Heart left ventricle (tissue), 16 donors: ENCODE measurements around the gene MEGF11. TPM values are rescaled to one million over a fixed set of nuclear protein-coding genes. Genes with fewer than 3 reads are reported as not detected.

Experiments used
- ATAC-seq, 4 donors: fragments of 200-7000 bp; cut with Tn5 transposase; one replicate each; pipeline ENCODE4 v1.9.1; 2020 to 2022; ENCODE audit warnings: moderate library complexity in 4 of 4, mild to moderate bottlenecking in 3 of 4, moderate number of reproducible peaks in 1 of 4
- DNase-seq, 5 donors: peaks; one replicate each; pipeline ENCODE4 v3.0.0-alpha.2; 2020
- H3K27ac ChIP-seq, 12 donors: fragments of 200-600 bp; sonication (generic) in 4 of 12; one replicate each; pipeline versions ENCODE4 v1.5.0 to v1.8.0; 2016 to 2022; ENCODE audit warnings: mild to moderate bottlenecking in 2 of 12
- H3K27me3 ChIP-seq, 9 donors: fragments of 200-600 bp; sonication (generic) in 2 of 9; one replicate each; pipeline versions ENCODE4 v1.5.1 to v1.8.0; 2016 to 2022; ENCODE audit warnings: mild to moderate bottlenecking in 3 of 9
- H3K36me3 ChIP-seq, 9 donors: fragments of 200-600 bp; sonication (generic) in 2 of 9; one replicate each; pipeline versions ENCODE4 v1.5.0 to v1.8.0; 2018 to 2022; ENCODE audit warnings: mild to moderate bottlenecking in 2 of 9
- H3K4me1 ChIP-seq, 12 donors: fragments of 200-600 bp; sonication (generic) in 4 of 12; one replicate each; pipeline versions ENCODE4 v1.5.0 to v1.8.0; 2016 to 2022; ENCODE audit warnings: mild to moderate bottlenecking in 3 of 12
- H3K4me3 ChIP-seq, 12 donors: fragments of 200-600 bp; sonication (generic) in 4 of 12; one replicate each; pipeline versions ENCODE4 v1.5.0 to v1.8.0; 2017 to 2022; ENCODE audit warnings: mild to moderate bottlenecking in 9 of 12, moderate library complexity in 4 of 12
- H3K9me3 ChIP-seq, 12 donors: fragments of 200-600 bp; sonication (generic) in 4 of 12; one replicate each; pipeline versions ENCODE4 v1.5.0 to v1.8.0; 2016 to 2022; ENCODE audit warnings: mild to moderate bottlenecking in 1 of 12
- CTCF ChIP-seq, 12 donors: fragments of 200-600 bp; sonication (generic) in 4 of 12; IDR thresholded peaks; one replicate each; pipeline versions ENCODE4 v1.5.0 to v1.8.0; 2018 to 2022; ENCODE audit warnings: antibody characterized with exemption in 12 of 12, mild to moderate bottlenecking in 5 of 12
- POLR2A ChIP-seq, 2 donors: fragments of 450-650 bp; IDR thresholded peaks; one replicate each; pipeline ENCODE4 v1.6.1; 2017; ENCODE audit warnings: antibody characterized with exemption in 2 of 2, mild to moderate bottlenecking in 2 of 2, moderate library complexity in 2 of 2
- WGBS, 4 donors: extraction: QIAGEN DNeasy Blood & Tissue Kit in 2 of 4; methylation state at CpG; one replicate each; pipeline versions ENCODE4 v1.1.5 to v1.1.7; 2013 to 2018; 5-methylcytosine and 5-hydroxymethylcytosine counted together
- intact Hi-C, 10 donors: fragments of 100-400 bp; cut with DNase I; formaldehyde crosslinking; loops; one replicate each; pipeline versions ENCODE4 v1.11.1 to v1.14.2; 2022
- polyA plus RNA-seq, 2 donors: library from polyadenylated mRNA; stranded (reverse); fragments of 200-250 nt; gene quantifications; one replicate each; pipeline ENCODE4 v1.2.3, GENCODE V29; 2013
- total RNA-seq, 9 donors: library from RNA; depleted of rRNA in 2 of 9; stranded (reverse); fragments of >200 nt in 2 of 9; fragmentation: NEBNext Ultra II Directional in 3 of 9; extraction: Animal tissue kit (Norgen Biotek cat#: 25700) in 3 of 9; gene quantifications; one replicate each; pipeline versions ENCODE4 v1.1.0 to v1.2.4, GENCODE V29; 2016 to 2023
- donor health status: ischemic (EF 13 %, LVEDD 7.1; RV severe dilation, severe dysfunction).
- donor health status: healthy with polysubstance abuse.
- donor health status: DM: no; HTN: yes; CAD: no.
- donor health status: DM: no; HTN: no; CAD: no.
- donor health status: ischemic (EF 25% LVEDD 6.9; RV normal size, moderate dysfunction).
- donor health status: ischemic (EF 25% LVEDD 5.7; RV mildly dilated, moderate dysfunction).
- donor health status: healthy.
- donor health status: DM: yes; HTN: yes; CAD: no.
- donor health status: ischemic (EF 35%, LVEDD 5.7; RV mildly dilated, moderate dysfunction).
- donor health status: nonischemic (EF 11% LVEDD 7.7; RV severe dilation, severe dysfunction).
- donor health status: DM: yes; HTN: yes; CAD: no.
- donor health status: PGD.
- donor health status: ischemic (EF 29% LVEDD 5.4; RV normal size, mild dysfunction).
- donor health status: nonischemic (EF 23%, LVEDD 6.1; RV moderate dilation, normal function).

MEGF11 gene
- total and polyA plus RNA-seq, 11 donors = 0.07 TPM; not detected in 10

DNA sequence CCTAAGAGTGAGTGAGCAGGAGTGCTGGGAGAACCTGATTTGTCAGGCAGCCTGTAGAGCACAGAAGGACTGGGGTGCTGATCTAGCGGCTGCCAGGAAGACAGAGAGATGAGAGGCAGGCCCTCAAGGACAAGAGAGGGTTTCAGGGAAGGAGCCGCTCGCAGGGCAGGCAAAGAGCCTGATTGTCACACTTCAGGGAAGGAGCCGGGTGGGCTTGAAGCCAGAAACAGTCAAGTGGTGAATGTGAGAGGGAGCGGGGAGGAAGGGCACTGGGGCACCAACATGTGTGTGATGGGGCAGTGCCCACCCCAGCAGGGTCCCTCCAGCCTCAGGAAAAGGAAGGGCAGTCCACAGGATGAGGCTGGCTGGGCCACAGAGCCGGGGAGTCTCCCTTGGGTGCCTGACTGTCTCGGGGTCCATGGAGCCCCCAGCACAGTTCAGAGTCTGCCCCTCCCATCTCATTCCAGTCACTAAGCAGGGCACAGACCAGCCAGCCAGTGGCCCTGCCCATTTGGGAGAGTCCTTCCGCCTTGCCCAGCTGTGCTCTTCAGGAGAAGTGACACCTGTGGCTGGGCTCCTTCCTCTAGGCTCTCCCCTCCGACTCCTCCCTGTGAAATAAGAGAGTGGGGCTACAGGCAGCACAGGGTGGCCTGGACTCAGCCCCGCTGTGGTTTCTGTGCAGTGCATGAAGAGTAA is 235.6 kb downstream of the MEGF11 start:
- H3K9me3 ChIP-seq = no peaks in the 10 kb centered on the region
- H3K27me3 ChIP-seq = peaks cover 0 to 14% (median 0%) of the 10 kb centered on the region in 9 donors
- H3K27ac ChIP-seq = no peak overlapping the region
- 76 to 82% (median 79%) methylated on average over 9 to 10 of the region's 10 CpGs for WGBS, 4 donors
- intact Hi-C loops = no loop called here
- no peak for DNase-seq
- no peaks in the 10 kb centered on the region for H3K4me1 ChIP-seq
- peak in 1 of 4 donors; percentile 28 for ATAC-seq
- no peak overlapping the region for H3K4me3 ChIP-seq
- no peaks in the 10 kb centered on the region for H3K36me3 ChIP-seq
- TF ChIP-seq POLR2A (IDR thresholded peaks at IDR 0.05) (no peak), CTCF (IDR thresholded peaks at IDR 0.05) (no peak)

DNA sequence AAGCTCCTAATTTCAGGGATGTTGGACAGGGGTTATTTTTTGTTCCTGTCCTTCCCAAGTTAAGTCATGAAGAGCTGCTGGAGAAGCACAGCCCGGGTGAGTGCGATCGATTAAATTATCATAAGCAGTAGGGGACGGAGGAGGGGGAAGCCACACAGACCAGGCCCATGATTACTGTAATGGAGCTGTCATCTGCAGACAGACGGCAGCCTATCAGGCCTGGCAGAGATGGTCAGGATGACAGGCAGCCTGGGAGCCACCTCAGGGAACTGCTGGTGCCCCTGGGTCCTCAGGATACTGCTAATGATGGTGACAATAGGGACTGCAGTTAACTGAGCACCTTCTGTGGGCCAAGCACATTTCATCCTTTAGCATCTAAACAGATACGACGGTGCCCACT is 236.6 kb downstream of the MEGF11 start:
- H3K9me3 ChIP-seq = no peaks in the 10 kb centered on the region
- H3K4me3 ChIP-seq = no peak overlapping the region
- H3K36me3 ChIP-seq = no peaks in the 10 kb centered on the region
- 63 to 73% (median 65%) methylated on average over 7 of the region's 7 CpGs for WGBS, 4 donors
- TF ChIP-seq POLR2A (IDR thresholded peaks at IDR 0.05) (no peak), CTCF (IDR thresholded peaks at IDR 0.05) (no peak)
- peaks cover 0 to 14% (median 0%) of the 10 kb centered on the region in 9 donors for H3K27me3 ChIP-seq
- DNase-seq = no peak
- intact Hi-C loops = no loop called here
- H3K4me1 ChIP-seq = no peaks in the 10 kb centered on the region
- ATAC-seq = no peak
- no peak overlapping the region for H3K27ac ChIP-seq

GRCh38 chr15:66016199-66016598 is 237.4 kb downstream of the MEGF11 start:
- 71 to 74% (median 72%) methylated on average over 5 of the region's 5 CpGs for WGBS, 4 donors
- no peak for ATAC-seq

More at GRCh38 chr15:66016199-66016598, 237.4 kb downstream of the MEGF11 start:
- Histone ChIP-seq H3K27ac (no peak overlapping the region), H3K36me3 (no peaks in the 10 kb centered on the region), H3K4me3 (no peak overlapping the region), H3K27me3 (peaks cover 0 to 14% (median 0%) of the 10 kb centered on the region in 9 donors), H3K9me3 (no peaks in the 10 kb centered on the region), H3K4me1 (no peaks in the 10 kb centered on the region)
- DNase-seq = no peak
- intact Hi-C loops = no loop called here
- TF ChIP-seq POLR2A (IDR thresholded peaks at IDR 0.05) = no peak
- no peak for TF ChIP-seq CTCF (IDR thresholded peaks at IDR 0.05)
